ENCODE results near the gene KIF5C. TPM values are rescaled to one million over a fixed set of nuclear protein-coding genes. Genes with fewer than 3 reads are reported as not detected.

KIF5C gene
- total RNA-seq, 1 donor from 2014 or later = 673 TPM

- H3K27ac Mint-ChIP-seq (ENCODE audit: unreplicated experiment) = peak overlapping the region; percentile 33
- no peak for TF ChIP-seq CTCF (IDR thresholded peaks at IDR 0.05; ENCODE audit: partially characterized antibody, unreplicated experiment)
- peaks cover 25% of the 10 kb centered on the region for H3K36me3 Mint-ChIP-seq (ENCODE audit: unreplicated experiment)
- peaks cover 45% of the 10 kb centered on the region for H3K4me1 Mint-ChIP-seq (ENCODE audit: low read depth, unreplicated experiment)
- peaks cover 28% of the 10 kb centered on the region for H3K27me3 Mint-ChIP-seq (ENCODE audit: unreplicated experiment)
- H3K4me3 Mint-ChIP-seq (ENCODE audit: unreplicated experiment) = no peak overlapping the region
- peaks cover 35% of the 10 kb centered on the region for H3K9me3 Mint-ChIP-seq (ENCODE audit: unreplicated experiment)
- DNase-seq = no peak
Observed at GRCh38 chr2:148996805-148997204, 121.8 kb downstream of the KIF5C start.

- H3K4me1 Mint-ChIP-seq (ENCODE audit: low read depth, unreplicated experiment) = peaks cover 42% of the 10 kb centered on the region
- H3K4me3 Mint-ChIP-seq (ENCODE audit: unreplicated experiment) = peak overlapping the region; percentile 67
- peak; percentile 53 for DNase-seq
- H3K27me3 Mint-ChIP-seq (ENCODE audit: unreplicated experiment) = peaks cover 29% of the 10 kb centered on the region
- TF ChIP-seq CTCF (IDR thresholded peaks at IDR 0.05; ENCODE audit: partially characterized antibody, unreplicated experiment) = no peak
- H3K27ac Mint-ChIP-seq (ENCODE audit: unreplicated experiment) = peak overlapping the region; percentile 95
- peaks cover 39% of the 10 kb centered on the region for H3K9me3 Mint-ChIP-seq (ENCODE audit: unreplicated experiment)
- peaks cover 33% of the 10 kb centered on the region for H3K36me3 Mint-ChIP-seq (ENCODE audit: unreplicated experiment)
Observed at GRCh38 chr2:148998165-148998830, 123.3 kb downstream of the KIF5C start.

- Mint-ChIP-seq H3K36me3 (ENCODE audit: unreplicated experiment) (peaks cover 32% of the 10 kb centered on the region), H3K4me3 (ENCODE audit: unreplicated experiment) (peak overlapping the region; percentile 67), H3K9me3 (ENCODE audit: unreplicated experiment) (peaks cover 41% of the 10 kb centered on the region), H3K27me3 (ENCODE audit: unreplicated experiment) (peaks cover 31% of the 10 kb centered on the region), H3K27ac (ENCODE audit: unreplicated experiment) (peak overlapping the region; percentile 95), H3K4me1 (ENCODE audit: low read depth, unreplicated experiment) (peaks cover 37% of the 10 kb centered on the region)
- TF ChIP-seq CTCF (IDR thresholded peaks at IDR 0.05; ENCODE audit: partially characterized antibody, unreplicated experiment) = no peak
- no peak for DNase-seq
Observed at GRCh38 chr2:148998831-148999200, 123.8 kb downstream of the KIF5C start.

DNA sequence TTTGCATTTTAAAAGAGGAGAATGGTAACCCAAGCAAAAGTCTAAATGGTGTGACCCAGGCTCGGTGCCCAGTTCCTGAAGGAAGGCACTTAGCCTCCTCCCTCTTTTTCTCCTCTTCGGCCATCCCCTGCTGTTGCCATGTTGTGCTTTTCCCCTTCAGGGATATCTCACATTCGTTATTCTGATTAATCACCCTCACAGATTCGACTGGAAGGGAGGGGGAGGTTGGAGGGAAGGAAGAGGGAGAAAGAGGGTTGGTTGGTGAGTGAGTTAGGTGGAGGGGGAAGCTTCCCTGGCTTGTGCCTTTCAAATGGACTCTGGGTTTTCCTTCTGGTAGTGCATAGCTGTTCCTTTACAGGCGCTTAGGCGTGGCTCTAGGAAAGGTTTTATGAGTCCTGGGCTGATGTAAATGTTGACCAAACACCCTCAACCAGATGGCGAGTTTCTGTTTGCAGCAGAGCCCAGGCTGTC is 124.5 kb downstream of the KIF5C start:
- no peak for DNase-seq
- no peak for TF ChIP-seq CTCF (IDR thresholded peaks at IDR 0.05; ENCODE audit: partially characterized antibody, unreplicated experiment)
- Mint-ChIP-seq H3K9me3 (ENCODE audit: unreplicated experiment) (peaks cover 37% of the 10 kb centered on the region), H3K27me3 (ENCODE audit: unreplicated experiment) (peaks cover 31% of the 10 kb centered on the region), H3K4me3 (ENCODE audit: unreplicated experiment) (no peak overlapping the region), H3K27ac (ENCODE audit: unreplicated experiment) (peak overlapping the region; percentile 85), H3K4me1 (ENCODE audit: low read depth, unreplicated experiment) (peaks cover 37% of the 10 kb centered on the region), H3K36me3 (ENCODE audit: unreplicated experiment) (peaks cover 27% of the 10 kb centered on the region)

DNA sequence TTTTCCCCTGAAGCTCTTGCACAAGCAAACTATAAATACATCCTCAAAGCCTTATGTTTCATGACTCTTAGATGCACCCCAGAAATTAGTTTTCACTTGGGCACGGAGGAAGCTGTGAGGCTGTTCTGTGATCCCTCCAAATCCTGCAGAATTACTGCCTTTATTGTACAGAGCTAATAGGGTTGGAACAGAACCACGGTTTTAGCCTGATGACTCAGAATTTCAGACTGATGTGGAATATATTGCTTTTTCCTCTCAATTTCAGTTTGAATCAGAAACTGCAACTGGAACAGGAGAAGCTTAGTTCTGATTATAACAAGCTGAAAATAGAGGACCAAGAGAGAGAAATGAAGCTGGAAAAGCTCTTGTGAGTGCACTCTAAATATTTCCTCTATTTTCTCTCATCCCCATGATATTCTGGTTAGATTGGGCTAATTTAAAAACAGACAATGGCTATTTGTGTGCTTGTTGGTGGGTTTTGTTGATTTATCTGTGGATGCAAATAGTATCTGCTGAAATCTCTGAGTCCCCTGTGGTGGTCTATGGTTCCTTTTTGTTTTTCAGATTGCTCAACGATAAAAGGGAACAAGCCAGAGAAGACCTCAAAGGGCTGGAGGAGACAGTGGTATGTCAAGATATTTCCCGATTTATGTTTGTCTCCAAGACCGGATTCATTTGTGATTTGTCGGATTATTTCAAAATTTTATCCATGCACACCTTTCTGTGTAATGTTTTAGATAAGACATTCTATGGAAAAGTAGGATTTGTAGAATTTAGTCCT is 125.3 kb downstream of the KIF5C start:
- H3K4me3 Mint-ChIP-seq (ENCODE audit: unreplicated experiment) = no peak overlapping the region
- peak overlapping the region; percentile 85 for H3K27ac Mint-ChIP-seq (ENCODE audit: unreplicated experiment)
- peaks cover 22% of the 10 kb centered on the region for H3K36me3 Mint-ChIP-seq (ENCODE audit: unreplicated experiment)
- TF ChIP-seq CTCF (IDR thresholded peaks at IDR 0.05; ENCODE audit: partially characterized antibody, unreplicated experiment) = no peak
- peaks cover 26% of the 10 kb centered on the region for H3K27me3 Mint-ChIP-seq (ENCODE audit: unreplicated experiment)
- peaks cover 34% of the 10 kb centered on the region for H3K4me1 Mint-ChIP-seq (ENCODE audit: low read depth, unreplicated experiment)
- H3K9me3 Mint-ChIP-seq (ENCODE audit: unreplicated experiment) = peaks cover 39% of the 10 kb centered on the region
- DNase-seq = no peak

Data from glutamatergic neuron (in vitro differentiated cells).